ENCODE measurements around the gene LZTS2. TPM values are rescaled to one million over a fixed set of nuclear protein-coding genes. Genes with fewer than 3 reads are reported as not detected.

LZTS2 gene
- total and polyA plus RNA-seq, 2 of the 8 experiments (the other 6 are each of a cell fraction or from before 2014, with no cell fraction given): 75.7 to 99.5 TPM

DNA sequence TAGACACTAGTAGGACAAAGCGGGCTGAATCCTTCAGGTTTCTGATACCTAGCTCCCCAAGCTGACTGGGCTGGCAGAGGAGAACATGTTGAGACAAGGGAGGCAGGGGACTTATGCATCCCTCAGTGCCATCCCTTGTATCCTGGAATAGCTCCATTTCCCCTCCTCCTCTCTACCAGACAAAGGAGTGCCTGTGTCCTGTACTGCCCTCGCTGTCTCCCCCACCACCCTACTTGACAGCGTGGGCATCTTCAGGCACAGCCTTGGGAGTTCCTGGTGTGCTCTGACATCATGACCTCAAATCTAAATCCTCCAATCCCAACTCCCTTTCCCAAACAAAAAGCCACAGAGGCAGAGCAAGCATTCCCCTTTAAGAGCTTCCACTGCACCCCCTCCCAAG is 40.5 kb downstream of the LZTS2 start:
- H2BK15ac ChIP-seq (ENCODE audit: low read length): peak overlapping the region; percentile 72; the same call in 1 of the 2 replicates
- H3K79me1 ChIP-seq (ENCODE audit: low read depth, low read length): no peaks in the 10 kb centered on the region
- H3K27ac ChIP-seq (ENCODE audit: low read depth, low read length): no peak overlapping the region
- H2AK5ac ChIP-seq (ENCODE audit: low read depth, low read length): peak overlapping the region; percentile 48
- H2BK120ac ChIP-seq (replicated peaks; ENCODE audit: low read depth, low read length): no peak overlapping the region
- H3K18ac ChIP-seq (ENCODE audit: extremely low read depth, low read length): no peak overlapping the region
- H2AFZ ChIP-seq (ENCODE audit: low read length): no peak overlapping the region
- H3K4me1 ChIP-seq (replicated peaks in 1 of 4; ENCODE audit: control insufficient read depth in 3 of 4, insufficient read depth in 4 of 4, low read length in 3 of 4): peaks cover 0 to 11% (median 3%) of the 10 kb centered on the region in 4 experiments; a peak in 3 of 7 replicates
- H3K4me2 ChIP-seq (ENCODE audit: insufficient read depth in 1 of 2, low read depth in 2 of 2, low read length in 2 of 2): no peak overlapping the region
- no peak overlapping the region for H4K8ac ChIP-seq (ENCODE audit: extremely low read depth, insufficient read depth, low read length)
- no peak overlapping the region for H2BK5ac ChIP-seq (ENCODE audit: low read depth, low read length)
- DNase-seq (ENCODE audit: low read depth in 1 of 2, low spot score in 2 of 2): no peak
- FAIRE-seq: no peak
- H3K56ac ChIP-seq (replicated peaks; ENCODE audit: insufficient read length, low read depth, low read length): no peak overlapping the region
- H2BK12ac ChIP-seq (ENCODE audit: low read depth, low read length): no peak overlapping the region
- no peaks in the 10 kb centered on the region for H3K79me2 ChIP-seq (ENCODE audit: control insufficient read depth in 1 of 2, insufficient read depth in 2 of 2, low read length in 2 of 2)
- no peaks in the 10 kb centered on the region for H3K23me2 ChIP-seq (ENCODE audit: low read depth, low read length)
- H2BK20ac ChIP-seq (ENCODE audit: low read length): no peak overlapping the region
- H3K9ac ChIP-seq (replicated peaks in 1 of 4; ENCODE audit: extremely low read depth in 1 of 4, low read depth in 3 of 4, low read length in 3 of 4): no peak overlapping the region
- 82% methylated on average over 3 of the region's 3 CpGs; no CpG with 5 or more reads in 1 of the 2 experiments for WGBS, 2 experiments (ENCODE audit: extremely low coverage in 1 of 2, insufficient coverage in 1 of 2, insufficient read length in 1 of 2, insufficient replicate concordance in 2 of 2, low coverage in 1 of 2, low lambda C conversion rate in 2 of 2, missing lambda C conversion rate in 1 of 2)
- no peak overlapping the region for H3K23ac ChIP-seq (ENCODE audit: insufficient read length)
- H3K4me3 ChIP-seq (ENCODE audit: extremely low read depth in 1 of 4, insufficient read depth in 2 of 4, low read depth in 3 of 4, low read length in 4 of 4): no peak overlapping the region
- no peaks in the 10 kb centered on the region for H3K9me3 ChIP-seq (ENCODE audit: insufficient read depth in 2 of 2, low read depth in 1 of 2, low read length in 1 of 2)
- no peak overlapping the region for H3K4ac ChIP-seq (replicated peaks; ENCODE audit: insufficient read length, low read depth, low read length)
- peaks cover 4 to 19% (median 18%) of the 10 kb centered on the region in 4 experiments for H3K27me3 ChIP-seq (replicated peaks in 1 of 4; ENCODE audit: control insufficient read depth in 3 of 4, extremely low read depth in 1 of 4, insufficient read depth in 3 of 4, low read length in 3 of 4)
- no peak overlapping the region for H4K91ac ChIP-seq (replicated peaks; ENCODE audit: insufficient read length, low read length)
- H3K14ac ChIP-seq (ENCODE audit: insufficient read length): no peak overlapping the region
- H3K36me3 ChIP-seq (ENCODE audit: control insufficient read depth in 2 of 4, insufficient read depth in 4 of 4, low read length in 3 of 4): no peaks in the 10 kb centered on the region
- ChIA-PET POLR2A (ENCODE audit: partially characterized antibody) (interaction anchor here (1.3 to 1.5 kb wide), 2 partner anchors 10 to 21 kb away, joined by 4 read pairs; partner anchors contain the start of gene PDZD7), CTCF (ENCODE audit: partially characterized antibody) (interaction anchor here (0.6 to 51.8 kb wide), 12 partner anchors 13 to 648 kb away, joined by 3 to 2176 read pairs (median 8); partner anchors contain the start of genes KAZALD1, LBX1, PDZD7 and SFXN3)
- no peak overlapping the region for H4K5ac ChIP-seq (ENCODE audit: insufficient read length, low read depth, low read length)
- H4K20me1 ChIP-seq (replicated peaks in 1 of 2; ENCODE audit: control insufficient read depth in 1 of 2, insufficient read depth in 2 of 2, low read length in 2 of 2): no peaks in the 10 kb centered on the region
- TF ChIP-seq POU5F1 (IDR thresholded peaks at IDR 0.05; ENCODE audit: low read depth, low read length): no peak
- no peak for TF ChIP-seq BCL11A (IDR thresholded peaks at IDR 0.05; ENCODE audit: low read depth in 2 of 2, low read length in 2 of 2)
- no peak for TF ChIP-seq RXRA (IDR thresholded peaks at IDR 0.05; ENCODE audit: insufficient read depth, low read depth, low read length)
- no peak for TF ChIP-seq RFX5 (IDR thresholded peaks at IDR 0.05; ENCODE audit: borderline replicate concordance, low read depth, low read length)
- TF ChIP-seq KDM5A (IDR thresholded peaks at IDR 0.05; ENCODE audit: low read length): no peak
- TF ChIP-seq, protein P1, sequence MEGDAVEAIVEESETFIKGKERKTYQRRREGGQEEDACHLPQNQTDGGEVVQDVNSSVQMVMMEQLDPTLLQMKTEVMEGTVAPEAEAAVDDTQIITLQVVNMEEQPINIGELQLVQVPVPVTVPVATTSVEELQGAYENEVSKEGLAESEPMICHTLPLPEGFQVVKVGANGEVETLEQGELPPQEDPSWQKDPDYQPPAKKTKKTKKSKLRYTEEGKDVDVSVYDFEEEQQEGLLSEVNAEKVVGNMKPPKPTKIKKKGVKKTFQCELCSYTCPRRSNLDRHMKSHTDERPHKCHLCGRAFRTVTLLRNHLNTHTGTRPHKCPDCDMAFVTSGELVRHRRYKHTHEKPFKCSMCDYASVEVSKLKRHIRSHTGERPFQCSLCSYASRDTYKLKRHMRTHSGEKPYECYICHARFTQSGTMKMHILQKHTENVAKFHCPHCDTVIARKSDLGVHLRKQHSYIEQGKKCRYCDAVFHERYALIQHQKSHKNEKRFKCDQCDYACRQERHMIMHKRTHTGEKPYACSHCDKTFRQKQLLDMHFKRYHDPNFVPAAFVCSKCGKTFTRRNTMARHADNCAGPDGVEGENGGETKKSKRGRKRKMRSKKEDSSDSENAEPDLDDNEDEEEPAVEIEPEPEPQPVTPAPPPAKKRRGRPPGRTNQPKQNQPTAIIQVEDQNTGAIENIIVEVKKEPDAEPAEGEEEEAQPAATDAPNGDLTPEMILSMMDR (IDR thresholded peaks at IDR 0.05; ENCODE audit: control extremely low read depth in 1 of 3, insufficient read depth in 1 of 3, low read depth in 1 of 3, low read length in 3 of 3): no peak
- no peak for TF ChIP-seq RBBP5 (IDR thresholded peaks at IDR 0.05; ENCODE audit: borderline replicate concordance, low read depth, low read length)
- no peak for TF ChIP-seq NRF1 (IDR thresholded peaks at IDR 0.05; ENCODE audit: low read depth, low read length)
- no peak for TF ChIP-seq CEBPB (IDR thresholded peaks at IDR 0.05; ENCODE audit: low read depth, low read length)
- TF ChIP-seq CTBP2 (IDR thresholded peaks at IDR 0.05; ENCODE audit: borderline replicate concordance, insufficient read depth, insufficient read length, low read length): no peak
- TF ChIP-seq SUZ12 (IDR thresholded peaks at IDR 0.05; ENCODE audit: low read length): no peak
- TF ChIP-seq CHD1 (IDR thresholded peaks at IDR 0.05; ENCODE audit: low read depth, low read length): no peak
